SK-N-SH (cell line): ENCODE data around the gene IGSF5.

Experiments
- EP300 ChIP-seq, 2 experiments: IDR thresholded peaks; 2 replicates each; pipeline versions ENCODE4 v1.4.0 to v1.6.1; 2012; ENCODE audit warnings: borderline replicate concordance in 1 of 2, low read depth in 1 of 2, low read length in 1 of 2
- TEAD4 ChIP-seq: IDR thresholded peaks from 2 replicates; pipeline ENCODE4 v1.4.0; 2012; ENCODE audit warnings: mild to moderate bottlenecking, borderline replicate concordance; ENCODE audit not compliant: insufficient read depth
- TF ChIP-seq, protein P1 (sequence below): fragments of 200-600 bp; sonication (generic); IDR thresholded peaks from 2 replicates; pipeline ENCODE4 v1.6.1; 2017; ENCODE audit warnings: antibody characterized with exemption, mild to moderate bottlenecking, moderate library complexity

GRCh38 chr21:39750670-39751069 is 5.7 kb downstream of the IGSF5 start:
- TF ChIP-seq, protein P1, sequence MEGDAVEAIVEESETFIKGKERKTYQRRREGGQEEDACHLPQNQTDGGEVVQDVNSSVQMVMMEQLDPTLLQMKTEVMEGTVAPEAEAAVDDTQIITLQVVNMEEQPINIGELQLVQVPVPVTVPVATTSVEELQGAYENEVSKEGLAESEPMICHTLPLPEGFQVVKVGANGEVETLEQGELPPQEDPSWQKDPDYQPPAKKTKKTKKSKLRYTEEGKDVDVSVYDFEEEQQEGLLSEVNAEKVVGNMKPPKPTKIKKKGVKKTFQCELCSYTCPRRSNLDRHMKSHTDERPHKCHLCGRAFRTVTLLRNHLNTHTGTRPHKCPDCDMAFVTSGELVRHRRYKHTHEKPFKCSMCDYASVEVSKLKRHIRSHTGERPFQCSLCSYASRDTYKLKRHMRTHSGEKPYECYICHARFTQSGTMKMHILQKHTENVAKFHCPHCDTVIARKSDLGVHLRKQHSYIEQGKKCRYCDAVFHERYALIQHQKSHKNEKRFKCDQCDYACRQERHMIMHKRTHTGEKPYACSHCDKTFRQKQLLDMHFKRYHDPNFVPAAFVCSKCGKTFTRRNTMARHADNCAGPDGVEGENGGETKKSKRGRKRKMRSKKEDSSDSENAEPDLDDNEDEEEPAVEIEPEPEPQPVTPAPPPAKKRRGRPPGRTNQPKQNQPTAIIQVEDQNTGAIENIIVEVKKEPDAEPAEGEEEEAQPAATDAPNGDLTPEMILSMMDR: no peak
- TF ChIP-seq TEAD4: no peak
- no peak for TF ChIP-seq EP300 (IDR thresholded peaks at IDR 0.05; ENCODE audit: borderline replicate concordance in 1 of 2, low read depth in 1 of 2, low read length in 1 of 2)
